HepG2 (cell line): ENCODE data around the gene P2RY6.

Experiments used
- EZH2 ChIP-seq: conservative IDR thresholded peaks from 2 replicates; pipeline ENCODE4 v1.6.1; 2012; ENCODE audit warnings: mild to moderate bottlenecking, low read depth, low read length, moderate library complexity
- IKZF1 ChIP-seq: fragments of 450-650 bp; IDR thresholded peaks from 2 replicates; pipeline ENCODE4 v1.7.1; 2016
- KLF9 ChIP-seq: IDR thresholded peaks from 2 replicates; pipeline ENCODE4 v1.6.1; 2016; ENCODE audit warnings: low read depth
- RAD51 ChIP-seq: fragments of 450-650 bp; IDR thresholded peaks from 2 replicates; pipeline ENCODE4 v1.6.1; 2016; ENCODE audit warnings: borderline replicate concordance
- RFX1 ChIP-seq: fragments of 450-650 bp; IDR thresholded peaks from 2 replicates; pipeline ENCODE4 v1.6.1; 2017
- TRIM24 ChIP-seq: sonication (generic); formaldehyde crosslinking; IDR thresholded peaks from 2 replicates; pipeline ENCODE4 v1.8.0; 2022; ENCODE audit warnings: mild to moderate bottlenecking, missing genetic modification reagents
- UBTF ChIP-seq: sonication (generic); formaldehyde crosslinking; IDR thresholded peaks from 2 replicates; pipeline ENCODE4 v1.4.0; 2020; ENCODE audit warnings: mild to moderate bottlenecking, missing genetic modification reagents
- ZNF776 ChIP-seq: sonication (generic); formaldehyde crosslinking; IDR thresholded peaks from 2 replicates; pipeline ENCODE4 v1.4.0; 2020; ENCODE audit warnings: mild to moderate bottlenecking, missing genetic modification reagents
- TF ChIP-seq, protein P1 (sequence below): IDR thresholded peaks from 2 replicates; pipeline ENCODE4 v1.6.1; 2012; ENCODE audit warnings: inconsistent platforms
- TF ChIP-seq, protein P2 (sequence below): IDR thresholded peaks from 2 replicates; pipeline ENCODE4 v1.6.1; 2016
- TF ChIP-seq, protein P3 (sequence below): sonication (generic); formaldehyde crosslinking; IDR thresholded peaks from 2 replicates; pipeline ENCODE4 v1.8.1; 2022; ENCODE audit warnings: low read depth, mild to moderate bottlenecking, missing genetic modification reagents
- TF ChIP-seq, protein P4 (sequence below): sonication (generic); formaldehyde crosslinking; IDR thresholded peaks from 2 replicates; pipeline ENCODE4 v1.9.0; 2021; ENCODE audit warnings: missing genetic modification reagents, mild to moderate bottlenecking, borderline replicate concordance
- TF ChIP-seq, protein P5 (sequence below): sonication (generic); formaldehyde crosslinking; IDR thresholded peaks from 2 replicates; pipeline ENCODE4 v1.5.0; 2020; ENCODE audit warnings: mild to moderate bottlenecking, missing genetic modification reagents, borderline replicate concordance

- TF ChIP-seq, protein P1, sequence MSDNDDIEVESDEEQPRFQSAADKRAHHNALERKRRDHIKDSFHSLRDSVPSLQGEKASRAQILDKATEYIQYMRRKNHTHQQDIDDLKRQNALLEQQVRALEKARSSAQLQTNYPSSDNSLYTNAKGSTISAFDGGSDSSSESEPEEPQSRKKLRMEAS, result no peak
- no peak for TF ChIP-seq EZH2
- no peak for TF ChIP-seq UBTF
- no peak for TF ChIP-seq IKZF1
- no peak for TF ChIP-seq RAD51
- TF ChIP-seq RFX1, result no peak
- TF ChIP-seq, protein P2, sequence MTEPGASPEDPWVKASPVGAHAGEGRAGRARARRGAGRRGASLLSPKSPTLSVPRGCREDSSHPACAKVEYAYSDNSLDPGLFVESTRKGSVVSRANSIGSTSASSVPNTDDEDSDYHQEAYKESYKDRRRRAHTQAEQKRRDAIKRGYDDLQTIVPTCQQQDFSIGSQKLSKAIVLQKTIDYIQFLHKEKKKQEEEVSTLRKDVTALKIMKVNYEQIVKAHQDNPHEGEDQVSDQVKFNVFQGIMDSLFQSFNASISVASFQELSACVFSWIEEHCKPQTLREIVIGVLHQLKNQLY (CRISPR knock-in tag), result no peak
- TF ChIP-seq KLF9 (CRISPR knock-in tag), result no peak
- TF ChIP-seq ZNF776, result no peak
- TF ChIP-seq, protein P3, sequence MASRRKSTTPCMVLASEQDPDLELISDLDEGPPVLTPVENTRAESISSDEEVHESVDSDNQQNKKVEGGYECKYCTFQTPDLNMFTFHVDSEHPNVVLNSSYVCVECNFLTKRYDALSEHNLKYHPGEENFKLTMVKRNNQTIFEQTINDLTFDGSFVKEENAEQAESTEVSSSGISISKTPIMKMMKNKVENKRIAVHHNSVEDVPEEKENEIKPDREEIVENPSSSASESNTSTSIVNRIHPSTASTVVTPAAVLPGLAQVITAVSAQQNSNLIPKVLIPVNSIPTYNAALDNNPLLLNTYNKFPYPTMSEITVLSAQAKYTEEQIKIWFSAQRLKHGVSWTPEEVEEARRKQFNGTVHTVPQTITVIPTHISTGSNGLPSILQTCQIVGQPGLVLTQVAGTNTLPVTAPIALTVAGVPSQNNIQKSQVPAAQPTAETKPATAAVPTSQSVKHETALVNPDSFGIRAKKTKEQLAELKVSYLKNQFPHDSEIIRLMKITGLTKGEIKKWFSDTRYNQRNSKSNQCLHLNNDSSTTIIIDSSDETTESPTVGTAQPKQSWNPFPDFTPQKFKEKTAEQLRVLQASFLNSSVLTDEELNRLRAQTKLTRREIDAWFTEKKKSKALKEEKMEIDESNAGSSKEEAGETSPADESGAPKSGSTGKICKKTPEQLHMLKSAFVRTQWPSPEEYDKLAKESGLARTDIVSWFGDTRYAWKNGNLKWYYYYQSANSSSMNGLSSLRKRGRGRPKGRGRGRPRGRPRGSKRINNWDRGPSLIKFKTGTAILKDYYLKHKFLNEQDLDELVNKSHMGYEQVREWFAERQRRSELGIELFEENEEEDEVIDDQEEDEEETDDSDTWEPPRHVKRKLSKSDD (CRISPR knock-in tag), result no peak
- TF ChIP-seq, protein P4, sequence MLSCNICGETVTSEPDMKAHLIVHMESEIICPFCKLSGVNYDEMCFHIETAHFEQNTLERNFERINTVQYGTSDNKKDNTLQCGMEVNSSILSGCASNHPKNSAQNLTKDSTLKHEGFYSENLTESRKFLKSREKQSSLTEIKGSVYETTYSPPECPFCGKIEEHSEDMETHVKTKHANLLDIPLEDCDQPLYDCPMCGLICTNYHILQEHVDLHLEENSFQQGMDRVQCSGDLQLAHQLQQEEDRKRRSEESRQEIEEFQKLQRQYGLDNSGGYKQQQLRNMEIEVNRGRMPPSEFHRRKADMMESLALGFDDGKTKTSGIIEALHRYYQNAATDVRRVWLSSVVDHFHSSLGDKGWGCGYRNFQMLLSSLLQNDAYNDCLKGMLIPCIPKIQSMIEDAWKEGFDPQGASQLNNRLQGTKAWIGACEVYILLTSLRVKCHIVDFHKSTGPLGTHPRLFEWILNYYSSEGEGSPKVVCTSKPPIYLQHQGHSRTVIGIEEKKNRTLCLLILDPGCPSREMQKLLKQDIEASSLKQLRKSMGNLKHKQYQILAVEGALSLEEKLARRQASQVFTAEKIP (CRISPR knock-in tag), result no peak
- TF ChIP-seq, protein P5, sequence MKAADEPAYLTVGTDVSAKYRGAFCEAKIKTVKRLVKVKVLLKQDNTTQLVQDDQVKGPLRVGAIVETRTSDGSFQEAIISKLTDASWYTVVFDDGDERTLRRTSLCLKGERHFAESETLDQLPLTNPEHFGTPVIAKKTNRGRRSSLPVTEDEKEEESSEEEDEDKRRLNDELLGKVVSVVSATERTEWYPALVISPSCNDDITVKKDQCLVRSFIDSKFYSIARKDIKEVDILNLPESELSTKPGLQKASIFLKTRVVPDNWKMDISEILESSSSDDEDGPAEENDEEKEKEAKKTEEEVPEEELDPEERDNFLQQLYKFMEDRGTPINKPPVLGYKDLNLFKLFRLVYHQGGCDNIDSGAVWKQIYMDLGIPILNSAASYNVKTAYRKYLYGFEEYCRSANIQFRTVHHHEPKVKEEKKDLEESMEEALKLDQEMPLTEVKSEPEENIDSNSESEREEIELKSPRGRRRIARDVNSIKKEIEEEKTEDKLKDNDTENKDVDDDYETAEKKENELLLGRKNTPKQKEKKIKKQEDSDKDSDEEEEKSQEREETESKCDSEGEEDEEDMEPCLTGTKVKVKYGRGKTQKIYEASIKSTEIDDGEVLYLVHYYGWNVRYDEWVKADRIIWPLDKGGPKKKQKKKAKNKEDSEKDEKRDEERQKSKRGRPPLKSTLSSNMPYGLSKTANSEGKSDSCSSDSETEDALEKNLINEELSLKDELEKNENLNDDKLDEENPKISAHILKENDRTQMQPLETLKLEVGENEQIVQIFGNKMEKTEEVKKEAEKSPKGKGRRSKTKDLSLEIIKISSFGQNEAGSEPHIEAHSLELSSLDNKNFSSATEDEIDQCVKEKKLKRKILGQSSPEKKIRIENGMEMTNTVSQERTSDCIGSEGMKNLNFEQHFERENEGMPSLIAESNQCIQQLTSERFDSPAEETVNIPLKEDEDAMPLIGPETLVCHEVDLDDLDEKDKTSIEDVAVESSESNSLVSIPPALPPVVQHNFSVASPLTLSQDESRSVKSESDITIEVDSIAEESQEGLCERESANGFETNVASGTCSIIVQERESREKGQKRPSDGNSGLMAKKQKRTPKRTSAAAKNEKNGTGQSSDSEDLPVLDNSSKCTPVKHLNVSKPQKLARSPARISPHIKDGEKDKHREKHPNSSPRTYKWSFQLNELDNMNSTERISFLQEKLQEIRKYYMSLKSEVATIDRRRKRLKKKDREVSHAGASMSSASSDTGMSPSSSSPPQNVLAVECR (CRISPR knock-in tag), result no peak
- no peak for TF ChIP-seq TRIM24 (CRISPR knock-in tag)
Measured at GRCh38 chr11:73281201-73281741, 9.1 kb downstream of the P2RY6 start.
